GM21367 (cell line): ENCODE measurements around the gene LINC01488.

Experiments used
- ATAC-seq: cut with Tn5 transposase; IDR thresholded peaks from one replicate; pipeline ENCODE4 v1.9.1; 2021; ENCODE audit not compliant: unreplicated experiment

LINC01488 gene

GRCh38 chr11:69463181-69463994 is 18.1 kb upstream of the LINC01488 start:
- no peak for ATAC-seq

GRCh38 chr11:69463995-69464960 is 17.2 kb upstream of the LINC01488 start:
- no peak for ATAC-seq

GRCh38 chr11:69465236-69466000 is 16.0 kb upstream of the LINC01488 start:
- no peak for ATAC-seq

- no peak for ATAC-seq
These were observed 15.4 kb upstream of the LINC01488 start for GRCh38 chr11:69466039-69466438.

- no peak for ATAC-seq
These were observed 14.3 kb upstream of the LINC01488 start for GRCh38 chr11:69467196-69467595.

GRCh38 chr11:69467646-69468045 is 13.8 kb upstream of the LINC01488 start:
- no peak for ATAC-seq

GRCh38 chr11:69468221-69468620 is 13.2 kb upstream of the LINC01488 start:
- ATAC-seq, result no peak

- ATAC-seq, result no peak
These were observed 12.3 kb upstream of the LINC01488 start for GRCh38 chr11:69468911-69469885.

GRCh38 chr11:69470301-69470700 is 11.2 kb upstream of the LINC01488 start:
- ATAC-seq, result no peak

- ATAC-seq, result no peak
These were observed 10.4 kb upstream of the LINC01488 start for GRCh38 chr11:69470793-69471728.

GRCh38 chr11:69471729-69472540 is 9.5 kb upstream of the LINC01488 start:
- no peak for ATAC-seq

- ATAC-seq, result no peak
These were observed 8.8 kb upstream of the LINC01488 start for GRCh38 chr11:69472541-69473275.

- ATAC-seq, result no peak
These were observed 8.1 kb upstream of the LINC01488 start for GRCh38 chr11:69473276-69473845.

- ATAC-seq, result no peak
These were observed 6.7 kb upstream of the LINC01488 start for GRCh38 chr11:69474736-69475135.

GRCh38 chr11:69475141-69475865 is 6.2 kb upstream of the LINC01488 start:
- no peak for ATAC-seq

- no peak for ATAC-seq
These were observed 5.5 kb upstream of the LINC01488 start for GRCh38 chr11:69475866-69476471.
